Transverse colon (tissue), 4 donors: ENCODE data around the gene GPN2. TPM values are rescaled to one million over a fixed set of nuclear protein-coding genes. Genes with fewer than 3 reads are reported as not detected.
A peak's percentile ranks its signal among the peaks of the same experiment; 100 is the strongest.

Source experiments
- DNase-seq: peaks from one replicate; pipeline ENCODE4 v3.0.0-alpha.2; 2019
- H3K27ac ChIP-seq, 4 donors: fragments of 200-600 bp; sonication (generic); 2 replicates each; pipeline ENCODE4 v1.5.1; 2016 to 2018; ENCODE audit warnings: inconsistent platforms in 4 of 4
- H3K27me3 ChIP-seq: fragments of 200-600 bp; sonication (generic); 2 replicates; pipeline ENCODE4 v1.5.1; 2017; ENCODE audit warnings: inconsistent platforms
- H3K36me3 ChIP-seq, 4 donors: fragments of 200-600 bp; sonication (generic); 2 replicates each; pipeline ENCODE4 v1.5.1; 2017 to 2019; ENCODE audit warnings: inconsistent platforms in 4 of 4
- H3K4me1 ChIP-seq, 4 donors: fragments of 200-600 bp; sonication (generic); 2 replicates each; pipeline ENCODE4 v1.5.1; 2017 to 2020; ENCODE audit warnings: inconsistent platforms in 4 of 4
- H3K4me3 ChIP-seq, 4 donors: fragments of 200-600 bp; sonication (generic); 1 replicate in 1 of 4; 2 replicates in 3 of 4; pipeline versions ENCODE4 v1.5.1 to v1.6.1; 2017 to 2019; ENCODE audit warnings: inconsistent platforms in 4 of 4
- H3K9me3 ChIP-seq, 2 donors: fragments of 200-600 bp; sonication (generic); 2 replicates each; pipeline ENCODE4 v1.5.1; 2017 to 2019; ENCODE audit warnings: inconsistent platforms in 2 of 2
- EP300 ChIP-seq: sonication (generic); formaldehyde crosslinking; IDR thresholded peaks from one replicate; pipeline ENCODE4 v1.6.1; 2017; ENCODE audit warnings: antibody characterized with exemption, low read depth
- POLR2A ChIP-seq: fragments of 450-650 bp; IDR thresholded peaks from one replicate; pipeline ENCODE4 v1.6.1; 2016; ENCODE audit warnings: antibody characterized with exemption, mild to moderate bottlenecking, moderate library complexity
- POLR2AphosphoS5 ChIP-seq, 3 donors: sonication (generic); formaldehyde crosslinking; IDR thresholded peaks; one replicate each; pipeline ENCODE4 v1.6.1; 2016; ENCODE audit warnings: antibody characterized with exemption in 3 of 3
- WGBS, 2 donors: methylation state at CpG; one replicate each; pipeline ENCODE4 v1.1.5; 2018; ENCODE audit warnings: low coverage in 1 of 2; 5-methylcytosine and 5-hydroxymethylcytosine counted together
- in situ Hi-C, 4 donors: fragments of 200-750 bp; cut with MboI; loops; one replicate each; pipeline versions ENCODE4 v1.15.0 to v1.15.1; 2017; ENCODE audit warnings: low sequenced_read_pairs in 3 of 4, low pct_ligation_motif_present in 1 of 4, low pct_unique_long_range_greater_than_20kb in 1 of 4
- intact Hi-C: fragments of 100-400 bp; cut with DNase I; formaldehyde crosslinking; loops from one replicate; pipeline ENCODE4 v1.15.1; 2023; ENCODE audit warnings: low total_unique reads
- total RNA-seq, 4 donors: library from RNA; depleted of rRNA; stranded (reverse); fragments of >200 nt; gene quantifications; one replicate each; pipeline ENCODE4 v1.1.0, GENCODE V29; 2016
- TF ChIP-seq, protein P1 (sequence below), 5 experiments: fragments of 200-600 bp in 3 of 5; fragments of 450-650 bp in 2 of 5; sonication (generic) in 3 of 5; IDR thresholded peaks; 1 replicate in 2 of 5; 2 replicates in 3 of 5; pipeline ENCODE4 v1.5.1; 2016 to 2017; ENCODE audit warnings: antibody characterized with exemption in 5 of 5, inconsistent platforms in 3 of 5, mild to moderate bottlenecking in 2 of 5, moderate library complexity in 1 of 5

GPN2 gene
- total RNA-seq, 4 donors from 2014 or later, result 14.7 to 75.2 (median 28.7) TPM

DNA sequence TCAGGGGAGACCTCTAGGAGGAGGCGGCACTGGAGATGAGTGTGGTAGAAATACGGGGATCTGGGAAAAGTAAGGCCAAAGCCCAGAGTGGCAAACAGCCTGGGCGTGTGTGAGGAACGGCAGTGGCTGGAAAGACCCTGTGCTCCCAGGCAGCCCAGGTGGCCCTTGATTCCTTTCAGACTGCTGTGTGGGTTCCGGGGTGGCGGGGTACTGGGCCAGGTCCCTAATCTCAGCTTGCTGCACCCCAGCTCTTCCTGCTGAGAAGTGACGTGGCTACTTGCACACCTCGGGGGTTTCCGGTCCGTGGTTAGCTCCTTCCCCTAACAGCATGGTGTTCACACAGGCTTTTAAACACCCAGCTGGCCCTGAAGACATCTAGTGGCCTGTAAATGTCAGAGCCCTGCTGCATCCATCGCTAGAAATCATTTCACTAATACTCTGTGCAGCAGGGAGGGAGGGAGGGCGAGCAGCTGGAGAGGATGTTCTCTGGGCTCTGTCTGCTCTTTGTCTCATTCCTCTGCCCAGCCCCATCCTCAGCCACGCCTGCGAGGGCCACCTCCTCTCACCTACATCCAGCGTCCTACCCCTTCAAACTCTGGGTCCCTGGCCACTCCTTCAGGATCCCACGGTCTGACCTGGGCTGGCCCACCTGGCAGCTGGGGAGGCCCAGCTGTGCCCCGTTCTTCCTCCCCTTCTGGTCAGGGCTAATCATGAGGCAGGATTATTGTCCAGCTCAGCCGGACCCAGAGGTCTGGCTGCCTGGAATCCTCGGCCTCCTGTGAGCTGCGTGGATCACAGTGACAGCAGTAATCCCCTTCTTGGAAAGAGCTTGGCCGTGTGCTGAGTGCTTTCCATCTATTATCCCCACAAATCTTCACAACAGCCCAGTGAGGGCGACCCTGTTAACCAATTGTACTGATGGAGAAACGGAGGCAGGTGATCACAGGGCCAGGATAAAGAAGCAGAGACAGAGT, 56.4 kb downstream of the GPN2 start:
- Histone ChIP-seq H3K27ac (peak overlapping the region; percentile 50 to 74 (median 68)), H3K36me3 (peaks cover 0 to 19% (median 8%) of the 10 kb centered on the region in 4 donors), H3K4me3 (no peak overlapping the region), H3K4me1 (peaks cover 0 to 19% (median 7%) of the 10 kb centered on the region in 4 donors), H3K9me3 (no peaks in the 10 kb centered on the region), H3K27me3 (no peaks in the 10 kb centered on the region)
- intact Hi-C loops, result no loop called here
- DNase-seq, result peak; percentile 83
- in situ Hi-C loops, result no loop called here
- WGBS, 2 donors, result 56 to 77% methylated on average over 5 to 23 of the region's 23 CpGs
- TF ChIP-seq POLR2A (peak; percentile 23), POLR2AphosphoS5 (IDR thresholded peaks at IDR 0.05) (peak in 1 of 3 donors; percentile 17), EP300 (no peak)
- TF ChIP-seq, protein P1, sequence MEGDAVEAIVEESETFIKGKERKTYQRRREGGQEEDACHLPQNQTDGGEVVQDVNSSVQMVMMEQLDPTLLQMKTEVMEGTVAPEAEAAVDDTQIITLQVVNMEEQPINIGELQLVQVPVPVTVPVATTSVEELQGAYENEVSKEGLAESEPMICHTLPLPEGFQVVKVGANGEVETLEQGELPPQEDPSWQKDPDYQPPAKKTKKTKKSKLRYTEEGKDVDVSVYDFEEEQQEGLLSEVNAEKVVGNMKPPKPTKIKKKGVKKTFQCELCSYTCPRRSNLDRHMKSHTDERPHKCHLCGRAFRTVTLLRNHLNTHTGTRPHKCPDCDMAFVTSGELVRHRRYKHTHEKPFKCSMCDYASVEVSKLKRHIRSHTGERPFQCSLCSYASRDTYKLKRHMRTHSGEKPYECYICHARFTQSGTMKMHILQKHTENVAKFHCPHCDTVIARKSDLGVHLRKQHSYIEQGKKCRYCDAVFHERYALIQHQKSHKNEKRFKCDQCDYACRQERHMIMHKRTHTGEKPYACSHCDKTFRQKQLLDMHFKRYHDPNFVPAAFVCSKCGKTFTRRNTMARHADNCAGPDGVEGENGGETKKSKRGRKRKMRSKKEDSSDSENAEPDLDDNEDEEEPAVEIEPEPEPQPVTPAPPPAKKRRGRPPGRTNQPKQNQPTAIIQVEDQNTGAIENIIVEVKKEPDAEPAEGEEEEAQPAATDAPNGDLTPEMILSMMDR (IDR thresholded peaks at IDR 0.05), result no peak

GRCh38 chr1:26832249-26832960, 57.7 kb downstream of the GPN2 start:
- in situ Hi-C loops, result no loop called here
- H3K9me3 ChIP-seq, result no peaks in the 10 kb centered on the region
- intact Hi-C loops, result no loop called here
- no peak overlapping the region for H3K4me3 ChIP-seq
- H3K27me3 ChIP-seq, result no peaks in the 10 kb centered on the region
- no peak for DNase-seq
- peak overlapping the region in 2 of 4 donors; percentile 71 to 74 for H3K27ac ChIP-seq
- TF ChIP-seq EP300, result no peak
- no peak for TF ChIP-seq POLR2A
- TF ChIP-seq, protein P1 (IDR thresholded peaks at IDR 0.05), result no peak
- TF ChIP-seq POLR2AphosphoS5 (IDR thresholded peaks at IDR 0.05), result no peak
- 86 to 94% methylated on average over 7 to 16 of the region's 16 CpGs for WGBS, 2 donors
- H3K4me1 ChIP-seq, result peaks cover 6 to 32% (median 18%) of the 10 kb centered on the region in 4 donors
- peaks cover 0 to 19% (median 8%) of the 10 kb centered on the region in 4 donors for H3K36me3 ChIP-seq

DNA sequence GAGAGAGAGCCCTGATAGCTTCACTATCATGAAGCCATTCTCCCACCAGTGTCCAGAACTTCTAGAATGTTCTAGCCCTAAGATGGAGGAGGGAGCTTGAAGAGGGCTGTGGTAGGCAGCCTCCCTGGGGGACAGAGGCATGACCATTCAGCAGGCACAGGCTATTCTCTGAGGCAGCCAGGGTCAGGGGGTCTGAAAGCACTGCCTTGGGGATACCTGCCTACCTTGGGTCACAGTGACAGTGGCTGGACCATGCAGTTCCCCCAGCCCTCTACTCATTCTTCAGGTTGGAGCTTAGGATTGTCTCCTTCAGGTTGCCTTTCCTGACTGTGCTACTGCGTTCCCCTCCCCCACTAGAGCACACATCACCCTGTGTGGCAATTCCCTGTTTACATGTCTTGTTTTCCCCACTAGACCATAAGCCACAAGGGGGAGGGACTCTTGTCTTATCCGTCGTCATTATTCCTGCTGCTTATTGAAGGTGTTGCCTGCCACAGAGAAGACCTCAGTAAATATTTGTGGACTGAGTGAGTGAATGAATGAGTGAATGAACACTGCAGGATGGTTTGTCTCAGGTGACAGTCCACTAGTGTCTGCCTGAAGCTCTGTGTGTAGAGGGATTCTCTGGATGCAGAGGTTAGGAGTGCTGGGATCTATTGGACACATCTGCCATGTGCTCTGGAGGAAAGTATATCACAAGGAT, 58.4 kb downstream of the GPN2 start:
- no peak for DNase-seq
- Histone ChIP-seq H3K4me3 (no peak overlapping the region), H3K36me3 (peaks cover 0 to 19% (median 8%) of the 10 kb centered on the region in 4 donors), H3K9me3 (no peaks in the 10 kb centered on the region), H3K27ac (no peak overlapping the region), H3K4me1 (peaks cover 8 to 36% (median 21%) of the 10 kb centered on the region in 4 donors), H3K27me3 (no peaks in the 10 kb centered on the region)
- intact Hi-C loops, result no loop called here
- in situ Hi-C loops, result no loop called here
- TF ChIP-seq EP300, result no peak
- TF ChIP-seq, protein P1 (IDR thresholded peaks at IDR 0.05), result no peak
- TF ChIP-seq POLR2AphosphoS5 (IDR thresholded peaks at IDR 0.05), result no peak
- no peak for TF ChIP-seq POLR2A
- WGBS, 2 donors, result 49% methylated on average over 3 of the region's 3 CpGs; no CpG with 5 or more reads in 1 of the 2 donors
